PC-3 (cell line): ENCODE measurements around the gene PLK5. TPM values are rescaled to one million over a fixed set of nuclear protein-coding genes. Genes with fewer than 3 reads are reported as not detected.

Experiments used
- ATAC-seq: fragments of 200-7000 bp; cut with Tn5 transposase; 2 replicates; pipeline ENCODE4 v1.9.1; 2020; ENCODE audit warnings: mild to moderate bottlenecking, moderate library complexity
- BruUV-seq: library from RNA; stranded (reverse); fragments of 400-500 nt; replicated peaks from 2 replicates; lab custom pipeline; 2021; lab: Mats Ljungman, UMichigan
- CTCF ChIA-PET: fragments of 300-600 bp; sonication (Branson Sonifier 250); formaldehyde crosslinking; loops from one replicate; lab custom pipeline; 2022; ENCODE audit warnings: antibody characterized with exemption; lab: Charles Lee
- POLR2A ChIA-PET: fragments of 300-600 bp; sonication (Branson Sonifier 250); formaldehyde crosslinking; loops from one replicate; lab custom pipeline; 2022; ENCODE audit warnings: antibody characterized with exemption; ENCODE audit not compliant: unreplicated experiment; lab: Charles Lee
- DNase-seq: peaks from one replicate; pipeline ENCODE4 v3.0.0-alpha.2; 2015
- H2AFZ ChIP-seq: fragments of 300-600 bp; sonication (generic); 2 replicates; pipeline ENCODE4 v1.6.0; 2016; ENCODE audit warnings: antibody characterized with exemption, low read length
- H3F3A ChIP-seq: fragments of 300-600 bp; sonication (generic); one replicate; pipeline ENCODE4 v1.6.0; 2017; ENCODE audit warnings: antibody characterized with exemption, low read length, control low read depth, mild to moderate bottlenecking; ENCODE audit not compliant: unreplicated experiment
- H3K27ac ChIP-seq: fragments of 300-600 bp; sonication (generic); 2 replicates; pipeline ENCODE4 v1.5.1; 2016; ENCODE audit warnings: mild to moderate bottlenecking, low read length
- H3K27me3 ChIP-seq: fragments of 300-600 bp; sonication (generic); 2 replicates; pipeline ENCODE4 v1.6.1; 2016; ENCODE audit warnings: low read length, mixed read lengths
- H3K36me3 ChIP-seq: fragments of 300-600 bp; sonication (generic); 2 replicates; pipeline ENCODE4 v1.6.1; 2016; ENCODE audit warnings: low read depth, mixed run types, low read length, mixed read lengths
- H3K4me1 ChIP-seq: fragments of 300-600 bp; sonication (generic); 2 replicates; pipeline ENCODE4 v1.5.1; 2016; ENCODE audit warnings: low read length; ENCODE audit not compliant: insufficient read depth
- H3K4me2 ChIP-seq: fragments of 300-600 bp; sonication (generic); 2 replicates; pipeline ENCODE4 v1.6.0; 2016; ENCODE audit warnings: low read length
- H3K4me3 ChIP-seq: fragments of 300-600 bp; sonication (generic); 2 replicates; pipeline ENCODE4 v1.5.1; 2016; ENCODE audit warnings: mild to moderate bottlenecking, low read length, mixed read lengths
- H3K79me2 ChIP-seq: fragments of 300-600 bp; sonication (generic); 2 replicates; pipeline ENCODE4 v1.6.1; 2017; ENCODE audit warnings: low read length, mixed read lengths
- H3K9ac ChIP-seq: fragments of 300-600 bp; sonication (generic); 2 replicates; pipeline ENCODE4 v1.6.0; 2016; ENCODE audit warnings: mild to moderate bottlenecking, low read length
- H3K9me2 ChIP-seq: fragments of 300-600 bp; sonication (generic); replicated peaks from 2 replicates; pipeline ENCODE4 v1.6.1; 2016; ENCODE audit warnings: mixed run types, low read length, mixed read lengths
- H3K9me3 ChIP-seq: fragments of 300-600 bp; sonication (generic); 2 replicates; pipeline ENCODE4 v1.6.1; 2016; ENCODE audit warnings: low read length, mixed read lengths
- H4K20me1 ChIP-seq: fragments of 300-600 bp; sonication (generic); 2 replicates; pipeline ENCODE4 v1.6.1; 2016; ENCODE audit warnings: low read length, mixed read lengths
- CTCF ChIP-seq: fragments of 300-600 bp; sonication (generic); conservative IDR thresholded peaks from 2 replicates; pipeline ENCODE4 v1.5.1; 2017; ENCODE audit warnings: antibody characterized with exemption, low read depth, mild to moderate bottlenecking, low read length
- EZH2 ChIP-seq: fragments of 300-600 bp; sonication (generic); IDR thresholded peaks from one replicate; pipeline ENCODE4 v1.6.1; 2017; ENCODE audit warnings: antibody characterized with exemption, mild to moderate bottlenecking, low read length; ENCODE audit not compliant: unreplicated experiment
- EZH2phosphoT487 ChIP-seq: fragments of 300-600 bp; sonication (generic); IDR thresholded peaks from 2 replicates; pipeline ENCODE4 v1.6.1; 2018; ENCODE audit warnings: mild to moderate bottlenecking, antibody characterized with exemption, low read length, borderline replicate concordance
- intact Hi-C: fragments of 100-400 bp; cut with micrococcal nuclease; formaldehyde crosslinking; loops from 2 replicates; pipeline ENCODE4 v1.9.0; 2023
- total RNA-seq: library from RNA; depleted of rRNA; stranded (reverse); fragments of >200 nt; gene quantifications from 2 replicates; pipeline ENCODE4 v1.2.3, GENCODE V29; 2014

The PLK5 gene
- total RNA-seq, 1 experiment from 2014 or later: not detected

DNA sequence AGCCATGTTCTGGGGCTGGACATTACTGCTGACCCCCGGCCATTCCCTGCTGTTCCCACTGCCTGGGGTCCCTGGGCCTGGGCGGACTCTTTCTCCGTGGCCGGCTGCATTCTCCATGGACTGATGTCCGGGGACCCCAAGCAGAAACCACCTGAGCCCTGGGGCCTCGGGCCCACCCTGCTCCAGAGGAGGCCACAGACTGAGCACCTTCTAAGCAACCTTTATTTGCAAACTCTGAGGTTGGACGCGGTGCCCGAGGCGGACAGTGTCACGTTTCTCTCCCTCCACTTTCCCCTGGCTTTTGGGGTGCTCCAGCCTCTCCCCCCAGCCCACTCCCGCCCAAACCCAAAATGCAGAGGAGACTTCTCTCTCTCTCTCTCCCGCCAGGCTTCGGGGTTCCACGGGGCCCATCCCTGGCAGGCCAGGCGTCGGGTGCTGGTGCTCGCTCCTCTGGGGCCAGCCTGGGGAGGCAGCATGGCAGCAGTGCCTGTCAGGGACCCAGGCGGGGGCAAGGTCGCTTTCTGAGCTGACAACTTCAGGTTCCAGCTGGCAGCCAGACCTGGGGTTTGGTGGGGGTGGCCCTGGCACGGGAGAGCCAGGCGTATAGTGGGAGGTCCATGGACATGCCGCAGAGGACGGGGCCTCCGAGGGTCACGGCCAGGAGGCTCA lies 42.5 kb upstream of the PLK5 start:
- peaks cover 22% of the 10 kb centered on the region for H3K79me2 ChIP-seq
- no peaks in the 10 kb centered on the region for H3K9me2 ChIP-seq
- no peak for TF ChIP-seq EZH2
- no peak for TF ChIP-seq CTCF
- TF ChIP-seq EZH2phosphoT487: no peak
- POLR2A ChIA-PET: no interaction called here
- no peak overlapping the region for H3K27ac ChIP-seq
- DNase-seq: no peak
- no peak overlapping the region for H3K4me2 ChIP-seq
- no peak for ATAC-seq
- H3K36me3 ChIP-seq: no peaks in the 10 kb centered on the region
- no peaks in the 10 kb centered on the region for H4K20me1 ChIP-seq
- no peak overlapping the region for H2AFZ ChIP-seq
- H3K4me3 ChIP-seq: no peak overlapping the region
- no peak overlapping the region for H3K9ac ChIP-seq
- H3K4me1 ChIP-seq: no peaks in the 10 kb centered on the region
- H3F3A ChIP-seq: no peaks in the 10 kb centered on the region
- CTCF ChIA-PET: no interaction called here
- no peaks in the 10 kb centered on the region for H3K9me3 ChIP-seq
- H3K27me3 ChIP-seq: no peaks in the 10 kb centered on the region
- intact Hi-C loops: no loop called here
- no TSS peak for BruUV-seq

- H2AFZ ChIP-seq: no peak overlapping the region
- H3K4me2 ChIP-seq: no peak overlapping the region
- no peaks in the 10 kb centered on the region for H3K36me3 ChIP-seq
- H3K79me2 ChIP-seq: peaks cover 18% of the 10 kb centered on the region
- H3K9me3 ChIP-seq: no peaks in the 10 kb centered on the region
- H3F3A ChIP-seq: no peaks in the 10 kb centered on the region
- H3K4me1 ChIP-seq: no peaks in the 10 kb centered on the region
- DNase-seq: no peak
- TF ChIP-seq EZH2phosphoT487: no peak
- no peak for TF ChIP-seq CTCF
- TF ChIP-seq EZH2: no peak
- BruUV-seq: no TSS peak
- H3K27ac ChIP-seq: no peak overlapping the region
- CTCF ChIA-PET: no interaction called here
- intact Hi-C loops: no loop called here
- H3K9me2 ChIP-seq: no peaks in the 10 kb centered on the region
- no peaks in the 10 kb centered on the region for H4K20me1 ChIP-seq
- POLR2A ChIA-PET: no interaction called here
- no peaks in the 10 kb centered on the region for H3K27me3 ChIP-seq
- no peak overlapping the region for H3K9ac ChIP-seq
- no peak for ATAC-seq
- no peak overlapping the region for H3K4me3 ChIP-seq
These were observed 42.0 kb upstream of the PLK5 start for GRCh38 chr19:1481893-1482360.

DNA sequence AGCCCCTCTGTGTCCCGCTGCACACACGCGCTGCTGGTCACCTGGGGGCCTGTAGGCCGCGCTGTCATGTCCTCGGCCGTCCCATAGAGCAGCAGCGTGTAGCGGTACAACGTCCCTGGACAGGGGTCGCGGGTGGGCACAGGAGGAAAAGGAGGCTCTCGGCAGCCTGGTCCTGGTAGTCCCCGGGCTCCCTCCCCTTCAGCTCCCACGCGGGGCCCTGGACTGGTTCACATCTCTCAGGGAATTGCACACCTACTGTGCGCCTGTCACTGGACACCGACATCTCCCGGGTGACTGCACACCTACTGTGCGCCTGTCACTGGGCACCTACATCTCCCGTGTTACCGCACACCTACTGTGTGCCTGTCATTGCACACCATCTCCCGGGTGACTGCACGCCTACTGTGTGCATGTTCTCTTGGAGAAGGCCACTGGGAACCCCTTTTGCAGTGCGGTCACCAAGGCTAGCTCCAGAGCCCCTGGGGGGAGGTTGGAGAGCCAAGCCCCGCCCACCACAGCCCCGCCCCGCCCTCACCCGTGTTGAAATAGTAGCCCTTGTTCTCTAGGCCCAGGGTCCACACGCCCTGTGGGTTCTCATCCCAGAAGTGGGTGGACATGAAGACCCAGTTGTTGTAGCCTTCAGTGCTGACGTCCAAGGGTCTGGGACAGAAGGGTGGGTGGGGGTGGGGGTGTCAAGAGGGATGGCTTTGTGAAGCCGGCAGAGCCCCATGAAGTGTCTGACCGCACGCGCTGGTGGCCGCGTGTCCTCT lies 41.3 kb upstream of the PLK5 start:
- TF ChIP-seq CTCF (no peak), EZH2phosphoT487 (no peak), EZH2 (no peak)
- no peak for ATAC-seq
- Histone ChIP-seq H3K4me2 (no peak overlapping the region), H3K4me3 (no peak overlapping the region), H3K9ac (no peak overlapping the region), H3K36me3 (no peaks in the 10 kb centered on the region), H4K20me1 (no peaks in the 10 kb centered on the region), H2AFZ (no peak overlapping the region), H3K9me2 (no peaks in the 10 kb centered on the region), H3K27ac (no peak overlapping the region), H3K79me2 (peaks cover 13% of the 10 kb centered on the region), H3K4me1 (no peaks in the 10 kb centered on the region), H3K9me3 (no peaks in the 10 kb centered on the region), H3F3A (no peaks in the 10 kb centered on the region), H3K27me3 (no peaks in the 10 kb centered on the region)
- CTCF ChIA-PET: no interaction called here
- POLR2A ChIA-PET: no interaction called here
- DNase-seq: no peak
- BruUV-seq: no TSS peak
- intact Hi-C loops: no loop called here
